ENCODE measurements around the gene HOOK1. TPM values are rescaled to one million over a fixed set of nuclear protein-coding genes. Genes with fewer than 3 reads are reported as not detected.
A peak's percentile ranks its signal among the peaks of the same experiment; 100 is the strongest.

HOOK1 gene
- total and polyA plus RNA-seq, 4 donors: 4.1 to 35.5 (median 12.7) TPM

- 52 to 77% methylated on average over 4 of the region's 4 CpGs for WGBS, 2 donors
These were observed 42.1 kb downstream of the HOOK1 start for GRCh38 chr1:59856725-59857338.

DNA sequence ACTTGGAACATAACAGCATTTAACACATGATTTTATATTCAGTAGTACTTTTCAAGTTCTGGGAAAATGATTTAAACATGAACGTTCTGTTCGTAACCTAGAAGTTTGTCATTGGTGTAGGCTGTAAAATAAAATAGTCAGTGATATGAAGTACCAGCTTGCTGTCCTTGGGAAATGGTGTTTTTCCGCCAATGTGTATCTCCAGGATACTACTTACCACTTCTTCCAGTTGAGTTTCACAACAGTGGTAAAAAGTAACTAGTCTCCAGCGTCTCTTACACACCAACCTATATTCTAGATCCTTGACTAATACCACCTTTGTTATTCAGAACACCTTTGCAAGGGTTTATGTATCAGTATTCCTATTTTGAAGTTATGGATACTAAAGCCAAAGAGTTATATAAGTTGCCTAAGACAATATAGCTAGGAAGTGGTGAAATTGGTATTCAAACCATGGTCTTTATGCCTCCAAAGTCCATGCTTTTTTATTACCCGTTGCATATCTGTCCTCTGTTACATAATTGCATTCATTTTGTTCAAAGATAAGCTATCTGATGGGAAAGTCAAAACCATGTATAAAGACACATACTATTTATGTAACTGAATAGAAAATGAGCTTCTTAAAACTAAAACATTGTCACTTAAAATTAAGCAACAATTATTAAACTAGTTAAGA lies 43.1 kb downstream of the HOOK1 start:
- TF ChIP-seq, protein P1, sequence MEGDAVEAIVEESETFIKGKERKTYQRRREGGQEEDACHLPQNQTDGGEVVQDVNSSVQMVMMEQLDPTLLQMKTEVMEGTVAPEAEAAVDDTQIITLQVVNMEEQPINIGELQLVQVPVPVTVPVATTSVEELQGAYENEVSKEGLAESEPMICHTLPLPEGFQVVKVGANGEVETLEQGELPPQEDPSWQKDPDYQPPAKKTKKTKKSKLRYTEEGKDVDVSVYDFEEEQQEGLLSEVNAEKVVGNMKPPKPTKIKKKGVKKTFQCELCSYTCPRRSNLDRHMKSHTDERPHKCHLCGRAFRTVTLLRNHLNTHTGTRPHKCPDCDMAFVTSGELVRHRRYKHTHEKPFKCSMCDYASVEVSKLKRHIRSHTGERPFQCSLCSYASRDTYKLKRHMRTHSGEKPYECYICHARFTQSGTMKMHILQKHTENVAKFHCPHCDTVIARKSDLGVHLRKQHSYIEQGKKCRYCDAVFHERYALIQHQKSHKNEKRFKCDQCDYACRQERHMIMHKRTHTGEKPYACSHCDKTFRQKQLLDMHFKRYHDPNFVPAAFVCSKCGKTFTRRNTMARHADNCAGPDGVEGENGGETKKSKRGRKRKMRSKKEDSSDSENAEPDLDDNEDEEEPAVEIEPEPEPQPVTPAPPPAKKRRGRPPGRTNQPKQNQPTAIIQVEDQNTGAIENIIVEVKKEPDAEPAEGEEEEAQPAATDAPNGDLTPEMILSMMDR (IDR thresholded peaks at IDR 0.05; ENCODE audit: control extremely low read depth, extremely low read depth): no peak
- WGBS, 2 donors: 90 to 91% methylated on average over 5 of the region's 5 CpGs
- DNase-seq (no peak), ATAC-seq (ENCODE audit: insufficient read depth, low FRiP score) (no peak)
- Histone ChIP-seq H3K4me1 (ENCODE audit: control insufficient read depth in 5 of 5, insufficient read depth in 5 of 5, low read length in 5 of 5) (no peaks in the 10 kb centered on the region), H3K9ac (ENCODE audit: insufficient read depth in 1 of 2, low read length in 2 of 2) (no peak overlapping the region), H3K27me3 (ENCODE audit: control insufficient read depth in 3 of 3, insufficient read depth in 3 of 3, low read length in 2 of 3) (no peaks in the 10 kb centered on the region), H3K9me3 (ENCODE audit: control insufficient read depth in 4 of 4, insufficient read depth in 3 of 4, low read length in 3 of 4) (no peaks in the 10 kb centered on the region), H3K4me3 (no peak overlapping the region), H3K36me3 (ENCODE audit: control insufficient read depth in 4 of 4, insufficient read depth in 4 of 4, low read length in 4 of 4) (no peaks in the 10 kb centered on the region), H3K27ac (ENCODE audit: low read depth in 1 of 2, low read length in 1 of 2) (no peak overlapping the region)

More at GRCh38 chr1:59856725-59857338, 42.1 kb downstream of the HOOK1 start:
- H3K27me3 ChIP-seq (ENCODE audit: control insufficient read depth in 3 of 3, insufficient read depth in 3 of 3, low read length in 2 of 3): no peaks in the 10 kb centered on the region
- TF ChIP-seq, protein P1 (IDR thresholded peaks at IDR 0.05; ENCODE audit: control extremely low read depth, extremely low read depth): no peak
- no peaks in the 10 kb centered on the region for H3K9me3 ChIP-seq (ENCODE audit: control insufficient read depth in 4 of 4, insufficient read depth in 3 of 4, low read length in 3 of 4)
- peak overlapping the region in 1 of 2 donors; percentile 22 for H3K27ac ChIP-seq (ENCODE audit: low read depth in 1 of 2, low read length in 1 of 2)
- ATAC-seq (ENCODE audit: insufficient read depth, low FRiP score) (peak; percentile 11), DNase-seq (peak in 2 of 3 donors; percentile 3 to 39)
- H3K9ac ChIP-seq (ENCODE audit: insufficient read depth in 1 of 2, low read length in 2 of 2): no peak overlapping the region
- H3K4me3 ChIP-seq: no peak overlapping the region
- no peaks in the 10 kb centered on the region for H3K4me1 ChIP-seq (ENCODE audit: control insufficient read depth in 5 of 5, insufficient read depth in 5 of 5, low read length in 5 of 5)
- no peaks in the 10 kb centered on the region for H3K36me3 ChIP-seq (ENCODE audit: control insufficient read depth in 4 of 4, insufficient read depth in 4 of 4, low read length in 4 of 4)

GRCh38 chr1:59866462-59866861 lies 51.7 kb downstream of the HOOK1 start:
- Histone ChIP-seq H3K27ac (ENCODE audit: low read depth in 1 of 2, low read length in 1 of 2) (no peak overlapping the region), H3K36me3 (ENCODE audit: control insufficient read depth in 4 of 4, insufficient read depth in 4 of 4, low read length in 4 of 4) (peaks cover 0 to 2% (median 0%) of the 10 kb centered on the region in 4 donors), H3K27me3 (ENCODE audit: control insufficient read depth in 3 of 3, insufficient read depth in 3 of 3, low read length in 2 of 3) (no peaks in the 10 kb centered on the region), H3K4me1 (ENCODE audit: control insufficient read depth in 5 of 5, insufficient read depth in 5 of 5, low read length in 5 of 5) (no peaks in the 10 kb centered on the region), H3K9me3 (ENCODE audit: control insufficient read depth in 4 of 4, insufficient read depth in 3 of 4, low read length in 3 of 4) (no peaks in the 10 kb centered on the region), H3K9ac (ENCODE audit: insufficient read depth in 1 of 2, low read length in 2 of 2) (no peak overlapping the region), H3K4me3 (no peak overlapping the region)
- no peak for DNase-seq
- no peak for ATAC-seq (ENCODE audit: insufficient read depth, low FRiP score)
- TF ChIP-seq, protein P1 (IDR thresholded peaks at IDR 0.05; ENCODE audit: control extremely low read depth, extremely low read depth): no peak
- whole genome bisulfite sequencing, 2 donors: 95 to 97% methylated on average over 2 of the region's 2 CpGs
